ENCODE measurements around the gene FUT7.
A peak's percentile ranks its signal among the peaks of the same experiment; 100 is the strongest.
"Not testable (repeated sequence)": the region's sequence is repeated elsewhere in the genome, so short reads cannot be mapped to it uniquely, and the experiment has no call there.

The FUT7 gene

DNA sequence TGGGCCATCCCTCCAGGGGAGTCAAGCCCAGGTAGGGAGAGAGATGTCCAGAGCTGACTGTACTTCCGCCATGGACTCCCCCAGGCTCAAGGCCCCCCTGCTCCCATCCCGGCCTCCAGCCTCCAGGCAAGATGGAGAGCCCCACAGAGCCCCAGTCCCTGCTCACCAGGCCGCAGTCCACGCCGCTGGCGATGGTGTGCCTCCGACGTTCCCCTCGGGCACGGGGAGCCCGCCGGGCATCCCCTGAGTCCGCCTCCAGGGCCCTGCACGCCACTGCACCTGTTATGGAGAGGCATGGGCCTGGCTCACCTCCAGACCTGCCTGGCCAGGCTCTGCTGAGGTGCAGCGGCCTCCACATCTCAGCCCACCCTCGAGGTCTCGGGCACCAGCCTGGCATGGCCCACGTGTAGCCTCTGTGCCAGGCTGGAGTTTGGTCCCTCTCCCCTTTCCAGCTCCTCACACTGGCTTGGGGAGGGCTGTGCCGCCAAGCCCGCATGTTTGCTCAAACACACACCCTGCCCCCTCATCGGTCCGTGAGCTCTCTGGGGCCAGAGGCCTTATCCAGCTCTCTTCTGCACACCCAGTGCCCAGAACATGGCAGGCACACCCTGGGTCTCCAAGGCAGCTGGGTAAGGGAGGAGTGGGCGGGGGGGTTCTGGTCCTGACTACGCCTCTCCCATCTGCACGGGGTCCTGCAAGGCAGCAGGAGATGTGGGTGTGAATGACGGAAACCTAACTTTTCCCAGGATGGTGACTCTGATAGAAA is 34.4 kb upstream of the FUT7 start:
- DNase-seq = no peak

- no peak for DNase-seq
These were observed 33.6 kb upstream of the FUT7 start for GRCh38 chr9:137065336-137065967.

- DNase-seq = no peak
These were observed 32.9 kb upstream of the FUT7 start for GRCh38 chr9:137064880-137065164.

GRCh38 chr9:137064027-137064879 is 32.4 kb upstream of the FUT7 start:
- peak; percentile 45 for DNase-seq

GRCh38 chr9:137063311-137064026 is 31.6 kb upstream of the FUT7 start:
- no peak for DNase-seq

- not testable (repeated sequence) for DNase-seq
These were observed 30.9 kb upstream of the FUT7 start for GRCh38 chr9:137062798-137063197.

DNA sequence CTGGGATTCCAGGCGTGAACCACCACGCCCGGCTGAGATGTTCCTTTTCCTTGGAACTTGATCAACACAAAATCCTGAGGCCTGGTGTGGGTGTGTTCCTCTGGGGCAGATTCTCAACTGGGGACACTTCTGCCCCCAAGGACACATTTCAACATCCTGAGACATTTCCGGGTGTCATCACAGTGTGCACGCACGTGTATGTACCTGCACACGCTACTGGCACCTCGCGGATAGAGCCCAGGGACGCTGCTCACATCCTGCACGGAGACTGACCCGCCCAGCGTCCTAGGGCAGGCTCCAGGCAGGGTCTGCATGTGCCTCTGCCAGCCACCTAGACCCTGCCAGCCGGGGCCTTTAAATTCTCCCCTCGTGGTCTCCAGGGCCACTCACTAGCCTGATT is 30.5 kb upstream of the FUT7 start:
- no peak for DNase-seq

GRCh38 chr9:137058521-137059234 is 26.8 kb upstream of the FUT7 start:
- no peak for DNase-seq

- DNase-seq = no peak
These were observed 25.7 kb upstream of the FUT7 start for GRCh38 chr9:137057545-137057944.

DNA sequence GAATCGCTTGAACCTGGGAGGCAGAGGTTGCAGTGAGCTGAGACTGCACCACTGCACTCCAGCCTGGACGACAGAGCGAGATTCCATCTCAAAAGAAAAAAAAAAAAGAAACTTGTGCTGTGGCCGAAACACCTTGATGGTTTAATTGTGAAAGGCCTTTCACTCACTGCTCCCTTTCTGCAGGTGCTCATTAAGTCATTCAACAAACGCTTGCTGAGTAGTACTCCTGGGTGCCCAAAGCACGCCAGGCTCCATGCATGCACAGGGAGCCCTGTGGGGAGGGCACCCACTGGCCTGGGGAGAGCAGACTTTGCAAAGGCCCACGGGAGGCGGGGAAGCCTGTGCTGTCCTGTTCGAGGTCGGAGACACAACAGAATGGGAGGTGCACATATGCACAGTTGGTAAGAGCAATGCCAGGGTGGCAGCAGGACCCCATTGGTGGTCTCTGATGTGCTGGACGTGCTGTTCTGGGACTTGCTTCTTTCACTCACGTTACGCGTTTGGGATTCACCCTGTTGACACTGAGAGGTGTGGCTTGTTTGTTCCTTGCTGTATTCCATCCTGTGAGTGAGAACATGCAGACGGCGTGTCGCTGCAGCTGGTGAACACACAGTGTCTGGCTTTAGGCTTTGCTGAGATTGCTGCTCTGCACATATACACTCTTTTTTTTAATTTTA is 25.0 kb upstream of the FUT7 start:
- no peak for DNase-seq

DNA sequence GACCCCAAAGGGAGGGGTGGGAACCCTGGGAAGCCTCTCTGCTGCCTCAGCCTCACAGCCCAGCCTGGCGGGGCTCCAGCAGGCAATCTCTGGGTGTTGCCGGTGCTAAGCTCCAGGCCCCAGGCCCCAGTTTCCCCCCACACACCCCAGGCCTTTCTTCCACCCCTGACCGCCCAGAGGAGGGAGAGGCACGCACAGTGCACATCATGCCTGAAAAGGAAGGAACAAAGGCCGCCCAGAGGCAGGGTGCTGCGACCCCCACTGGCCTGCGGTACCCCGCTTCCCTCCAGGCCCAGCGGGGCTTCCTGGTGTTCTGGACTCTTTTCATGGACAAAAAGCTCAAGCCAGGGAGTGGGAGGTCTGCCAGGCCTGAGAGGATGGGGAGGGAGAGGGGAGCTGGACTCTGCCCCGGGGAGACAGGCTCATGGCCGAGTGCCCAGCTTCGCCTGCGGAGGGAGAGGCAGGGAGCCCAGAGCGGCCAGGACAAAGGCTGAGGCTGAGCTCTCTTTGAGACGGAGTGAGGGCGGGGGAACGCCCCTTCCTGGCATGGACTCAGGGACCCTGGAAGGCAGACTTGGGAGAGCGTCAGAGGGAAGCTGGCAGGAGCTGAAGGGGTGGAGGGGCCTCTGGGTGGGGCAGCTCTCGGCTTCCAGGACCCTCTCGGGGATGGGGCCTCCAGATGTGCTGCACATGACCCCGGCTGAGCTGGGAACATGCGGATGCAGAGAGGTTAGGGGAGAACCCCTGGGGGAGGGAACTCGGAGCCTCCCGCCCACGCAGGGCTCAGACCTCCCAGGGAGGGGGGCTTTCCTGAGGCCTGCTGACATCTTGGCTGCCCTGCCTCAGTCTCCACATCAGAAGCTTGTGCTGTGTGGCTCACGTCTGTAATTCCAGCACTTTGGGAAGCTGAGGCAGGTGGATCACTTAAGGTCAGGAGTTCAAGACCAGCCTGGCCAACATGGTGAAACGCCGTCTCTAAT is 23.8 kb upstream of the FUT7 start:
- no peak for DNase-seq

- DNase-seq = no peak
These were observed 23.1 kb upstream of the FUT7 start for GRCh38 chr9:137054932-137055384.

DNA sequence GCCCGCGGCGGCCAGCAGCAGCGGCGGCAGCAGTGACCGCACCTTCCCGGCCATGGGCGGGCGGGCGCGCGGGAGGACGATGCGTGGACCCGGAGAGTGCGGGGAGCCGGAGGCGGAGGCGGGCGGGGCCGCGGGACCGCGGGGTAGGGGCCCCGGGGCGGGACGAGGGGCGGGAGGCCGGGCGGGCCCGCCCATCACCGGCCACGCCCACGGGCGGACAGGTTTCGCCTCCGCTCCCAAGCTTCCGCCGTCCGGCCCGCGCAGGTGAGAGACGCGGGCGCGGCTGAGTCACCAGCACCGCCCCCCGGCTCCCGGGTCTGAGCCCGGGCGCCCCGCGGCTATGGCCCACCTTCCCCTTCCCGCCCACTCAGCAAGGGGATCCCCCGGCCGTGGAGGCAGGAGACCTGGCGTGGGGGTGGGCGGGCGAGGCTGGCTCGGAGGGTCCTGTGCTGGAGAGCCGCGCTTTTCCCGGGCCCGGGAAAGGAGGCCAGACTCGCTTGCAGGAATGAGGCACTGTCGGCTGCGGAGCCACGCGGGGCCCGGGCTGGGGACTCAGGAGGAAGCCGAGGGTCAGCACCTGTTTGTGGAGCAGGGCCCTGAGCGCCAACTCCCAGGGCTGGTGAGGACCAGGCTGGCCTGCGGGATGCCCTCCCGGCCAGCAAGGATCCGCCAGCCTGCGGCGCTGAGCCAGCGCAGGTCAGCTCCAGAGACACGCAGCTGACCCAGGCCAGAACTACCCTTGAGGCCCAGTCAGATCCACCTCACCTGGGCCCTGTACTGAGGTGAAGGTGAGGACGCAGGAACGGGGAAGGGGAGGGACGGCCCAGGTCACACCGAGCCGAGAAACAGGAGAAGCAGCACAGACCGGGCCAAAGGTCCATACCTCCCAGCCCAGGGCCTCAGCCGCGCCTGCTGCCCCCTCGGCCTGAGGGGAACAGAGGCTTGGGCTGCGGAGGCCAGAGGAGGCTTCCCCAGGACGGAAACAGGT is 22.4 kb upstream of the FUT7 start, which contains the start of gene ENTPD2:
Gene ENTPD2 (minus strand): TSS at position 118 of the 988 bp plus-strand sequence. CDS start 64 bp downstream, at position 54.
- DNase-seq = no peak

DNA sequence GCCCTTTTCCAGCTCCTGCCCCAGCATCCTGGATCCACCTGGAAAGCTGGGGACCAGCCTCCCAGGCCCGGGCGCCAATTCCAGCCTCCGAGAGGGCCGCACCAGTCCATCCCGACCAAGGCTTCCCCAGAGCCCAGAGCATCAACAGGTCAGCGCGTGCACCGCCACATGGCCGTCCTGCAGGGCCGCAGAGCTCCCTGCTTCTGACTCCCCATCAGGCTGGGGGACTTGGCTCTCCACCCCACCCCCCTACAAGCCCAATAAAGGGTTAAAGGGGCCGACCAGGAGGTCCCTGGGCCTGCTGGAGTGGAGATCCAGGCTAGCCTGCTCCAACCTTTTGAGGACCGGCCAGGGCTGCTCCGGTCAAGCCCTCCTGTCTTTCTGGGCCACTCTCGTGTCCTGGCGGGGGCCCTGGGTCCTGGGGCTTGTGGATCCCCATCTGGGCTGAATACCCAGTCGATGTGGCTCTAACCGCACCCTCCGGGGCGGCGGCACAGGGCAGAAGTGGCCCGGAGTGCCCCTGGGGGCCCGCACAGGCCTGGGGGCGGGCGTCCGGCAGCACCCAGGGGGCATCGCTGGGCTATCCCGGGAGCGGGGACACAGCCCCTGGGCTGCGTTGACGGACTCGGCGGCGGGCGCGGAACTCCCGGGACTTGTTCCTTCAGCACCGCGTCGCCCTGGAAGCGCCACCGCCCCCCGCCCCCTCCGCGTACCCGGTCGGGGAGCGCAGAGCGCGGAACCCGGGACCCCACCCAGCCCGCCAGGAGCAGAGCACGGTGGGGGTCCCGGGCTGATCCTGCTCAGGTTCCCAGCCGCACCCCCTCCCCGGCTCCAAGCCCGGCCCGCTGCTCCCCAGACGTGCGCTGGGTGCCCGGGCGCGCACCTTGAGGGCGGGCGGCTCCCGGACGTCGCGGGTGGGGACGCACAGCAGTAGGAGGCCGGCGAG is 21.4 kb upstream of the FUT7 start:
- DNase-seq = no peak

DNA sequence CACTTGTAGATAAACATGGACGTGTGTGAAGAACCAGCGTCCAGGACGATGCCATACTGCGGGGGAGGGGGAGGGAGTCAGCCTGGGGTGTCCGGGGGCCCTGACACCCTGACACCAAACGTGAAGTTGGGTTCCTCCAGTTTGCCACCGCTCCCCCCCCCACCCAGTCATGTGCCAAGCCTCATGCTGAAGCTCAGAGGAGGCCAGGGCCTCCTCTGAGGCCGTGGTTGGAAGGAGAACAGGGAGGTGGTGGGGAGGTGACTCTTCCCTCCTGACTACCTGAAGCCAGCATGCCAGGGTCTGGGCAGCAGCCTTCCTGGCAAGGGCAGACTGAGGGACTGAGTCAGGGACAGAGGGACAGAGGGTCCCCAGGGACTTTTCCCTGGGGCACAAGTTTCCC is 20.4 kb upstream of the FUT7 start:
- no peak for DNase-seq

GRCh38 chr9:137051145-137051724 is 19.3 kb upstream of the FUT7 start:
- DNase-seq = no peak

- no peak for DNase-seq
These were observed 18.7 kb upstream of the FUT7 start for GRCh38 chr9:137050570-137050969.

Data from CD4-positive, alpha-beta T cell treated with Interleukin-4 for 4 hours (primary cell).